ENCODE measurements around the gene C2CD4D. TPM values are rescaled to one million over a fixed set of nuclear protein-coding genes. Genes with fewer than 3 reads are reported as not detected.

The C2CD4D gene
- total RNA-seq, 1 experiment from 2014 or later: 0.58 TPM

DNA sequence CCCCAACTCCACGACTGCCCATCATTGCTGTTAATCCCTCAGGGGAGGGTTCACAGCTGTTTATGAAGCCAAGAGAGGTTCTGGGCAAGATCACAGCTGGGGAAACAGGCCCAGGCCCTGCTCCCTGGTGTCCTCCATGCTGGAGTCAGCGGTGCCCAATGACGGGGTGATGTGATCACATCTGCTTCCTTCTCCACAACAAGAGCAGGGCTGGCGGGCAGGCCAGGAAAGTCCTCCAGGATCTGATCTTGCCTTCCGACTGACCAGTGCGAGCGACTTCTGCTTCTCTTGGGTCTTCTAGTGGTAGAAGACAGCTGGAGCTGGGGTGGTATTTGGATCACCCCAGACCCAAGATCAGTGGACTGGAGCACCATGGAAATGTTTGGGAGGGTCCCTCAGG lies 33.5 kb downstream of the C2CD4D start:
- H3K79me2 ChIP-seq (ENCODE audit: low read length): no peaks in the 10 kb centered on the region
- no peak overlapping the region for H3K9ac ChIP-seq (ENCODE audit: low read length)
- no peaks in the 10 kb centered on the region for H3K4me1 ChIP-seq (ENCODE audit: insufficient read depth, low read length)
- no peak overlapping the region for H3K27ac ChIP-seq (ENCODE audit: low read length)
- no peaks in the 10 kb centered on the region for H4K20me1 ChIP-seq (ENCODE audit: low read length)
- no peak overlapping the region for H3K4me2 ChIP-seq (ENCODE audit: low read length)
- H3K36me3 ChIP-seq (ENCODE audit: low read depth, low read length): no peaks in the 10 kb centered on the region
- no peak overlapping the region for H2AFZ ChIP-seq (ENCODE audit: low read length)
- DNase-seq: no peak
- no peaks in the 10 kb centered on the region for H3K9me3 ChIP-seq (ENCODE audit: low read length)
- H3K4me3 ChIP-seq (ENCODE audit: low read length): no peak overlapping the region
- H3K27me3 ChIP-seq (ENCODE audit: low read length): peaks cover 19% of the 10 kb centered on the region
- CTCF ChIA-PET: no interaction called here
- intact Hi-C loops (cut with micrococcal nuclease): no loop called here
- no peak for ATAC-seq
- POLR2A ChIA-PET (ENCODE audit: unreplicated experiment): no interaction called here
- no peaks in the 10 kb centered on the region for H3F3A ChIP-seq (ENCODE audit: low read length, unreplicated experiment)
- TF ChIP-seq EZH2 (IDR thresholded peaks at IDR 0.05; ENCODE audit: low read length, unreplicated experiment) (no peak), EZH2phosphoT487 (IDR thresholded peaks at IDR 0.05; ENCODE audit: borderline replicate concordance, low read length) (no peak)
- TF ChIP-seq, protein P1, sequence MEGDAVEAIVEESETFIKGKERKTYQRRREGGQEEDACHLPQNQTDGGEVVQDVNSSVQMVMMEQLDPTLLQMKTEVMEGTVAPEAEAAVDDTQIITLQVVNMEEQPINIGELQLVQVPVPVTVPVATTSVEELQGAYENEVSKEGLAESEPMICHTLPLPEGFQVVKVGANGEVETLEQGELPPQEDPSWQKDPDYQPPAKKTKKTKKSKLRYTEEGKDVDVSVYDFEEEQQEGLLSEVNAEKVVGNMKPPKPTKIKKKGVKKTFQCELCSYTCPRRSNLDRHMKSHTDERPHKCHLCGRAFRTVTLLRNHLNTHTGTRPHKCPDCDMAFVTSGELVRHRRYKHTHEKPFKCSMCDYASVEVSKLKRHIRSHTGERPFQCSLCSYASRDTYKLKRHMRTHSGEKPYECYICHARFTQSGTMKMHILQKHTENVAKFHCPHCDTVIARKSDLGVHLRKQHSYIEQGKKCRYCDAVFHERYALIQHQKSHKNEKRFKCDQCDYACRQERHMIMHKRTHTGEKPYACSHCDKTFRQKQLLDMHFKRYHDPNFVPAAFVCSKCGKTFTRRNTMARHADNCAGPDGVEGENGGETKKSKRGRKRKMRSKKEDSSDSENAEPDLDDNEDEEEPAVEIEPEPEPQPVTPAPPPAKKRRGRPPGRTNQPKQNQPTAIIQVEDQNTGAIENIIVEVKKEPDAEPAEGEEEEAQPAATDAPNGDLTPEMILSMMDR (conservative IDR thresholded peaks at IDR 0.05; ENCODE audit: low read depth, low read length): no peak
- BruUV-seq (replicated peaks): no TSS peak
- no peaks in the 10 kb centered on the region for H3K9me2 ChIP-seq (replicated peaks; ENCODE audit: low read length)

DNA sequence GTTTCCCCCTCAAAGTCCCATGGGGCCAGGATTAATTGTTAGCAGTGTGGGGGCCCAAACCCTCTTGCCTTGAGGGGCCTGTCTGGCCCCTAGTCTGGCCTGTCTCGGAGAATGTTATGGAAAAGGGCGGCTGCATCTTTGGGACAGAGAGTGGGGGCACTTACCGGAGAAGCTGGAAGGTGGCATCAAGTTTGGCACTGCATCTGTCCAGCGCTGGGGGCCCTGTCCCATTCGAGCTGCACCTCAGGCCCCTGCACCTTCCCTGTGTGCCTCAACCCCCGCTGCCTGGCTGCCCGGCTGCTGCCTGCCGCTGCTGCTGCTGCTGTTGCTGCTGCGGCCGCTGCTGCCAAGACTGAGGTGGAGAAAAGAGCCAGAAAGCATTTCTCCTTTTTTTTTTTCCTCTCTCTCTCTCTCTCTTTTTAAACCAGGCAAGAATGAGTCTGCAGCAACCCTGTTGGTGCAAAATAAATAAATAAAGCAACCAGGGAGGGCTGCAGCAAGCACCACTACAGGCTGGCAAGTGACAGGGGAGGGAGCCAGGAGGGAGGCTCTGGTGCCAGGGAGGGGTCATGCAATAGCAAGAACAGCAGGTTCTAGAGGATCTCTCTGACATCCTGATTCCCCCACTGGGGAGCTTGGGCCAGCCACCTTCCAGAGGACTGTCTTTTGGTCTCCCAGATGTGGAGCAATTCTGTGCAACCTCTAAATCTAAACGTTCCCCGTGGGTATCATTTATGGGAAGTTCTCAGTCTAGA lies 34.4 kb downstream of the C2CD4D start, which contains the start of gene LINGO4:
Gene LINGO4 (minus strand): TSS at position 354 of the 755 bp plus-strand sequence. CDS start 2,715 bp downstream, outside the sequence.
- Histone ChIP-seq H3K9ac (ENCODE audit: low read length) (no peak within 1 kb of the TSS), H3K4me1 (ENCODE audit: insufficient read depth, low read length) (no peaks in the 10 kb centered on the region), H3K9me2 (replicated peaks; ENCODE audit: low read length) (no peaks in the 10 kb centered on the region), H3K9me3 (ENCODE audit: low read length) (no peaks in the 10 kb centered on the region), H3K36me3 (ENCODE audit: low read depth, low read length) (no peaks in the 10 kb centered on the region), H2AFZ (ENCODE audit: low read length) (no peak within 1 kb of the TSS), H3K27ac (ENCODE audit: low read length) (no peak within 1 kb of the TSS), H3K4me3 (ENCODE audit: low read length) (no peak within 1 kb of the TSS), H3K27me3 (ENCODE audit: low read length) (peaks cover 19% of the 10 kb centered on the region), H3F3A (ENCODE audit: low read length, unreplicated experiment) (no peaks in the 10 kb centered on the region), H3K4me2 (ENCODE audit: low read length) (no peak within 1 kb of the TSS), H4K20me1 (ENCODE audit: low read length) (no peaks in the 10 kb centered on the region), H3K79me2 (ENCODE audit: low read length) (no peaks in the 10 kb centered on the region)
- CTCF ChIA-PET: no interaction called here
- ATAC-seq: no peak
- POLR2A ChIA-PET (ENCODE audit: unreplicated experiment): no interaction called here
- TF ChIP-seq EZH2 (IDR thresholded peaks at IDR 0.05; ENCODE audit: low read length, unreplicated experiment): no peak
- TF ChIP-seq EZH2phosphoT487 (IDR thresholded peaks at IDR 0.05; ENCODE audit: borderline replicate concordance, low read length): no peak
- TF ChIP-seq, protein P1 (conservative IDR thresholded peaks at IDR 0.05; ENCODE audit: low read depth, low read length): no peak
- intact Hi-C loops (cut with micrococcal nuclease): no loop called here
- DNase-seq: no peak
- BruUV-seq (replicated peaks): no TSS peak

DNA sequence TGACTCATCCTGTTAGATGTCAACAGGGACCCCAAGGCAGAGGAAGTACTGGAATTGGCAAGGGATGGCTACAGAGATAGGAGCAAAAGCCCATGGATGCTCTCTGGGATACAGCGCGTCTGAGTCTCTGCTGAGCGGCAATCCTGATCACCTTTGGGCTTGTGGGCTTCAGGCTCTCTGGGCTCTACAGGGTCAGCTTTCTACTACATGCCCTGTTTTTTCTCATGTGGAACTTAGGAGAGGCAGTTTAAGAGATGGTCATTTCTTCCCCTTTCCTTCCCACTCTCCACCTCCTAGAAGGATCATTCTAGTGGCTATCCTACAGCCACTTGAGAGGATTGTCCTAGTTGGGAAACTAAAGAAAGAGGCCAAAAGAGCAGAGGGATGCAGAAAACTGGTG lies 35.7 kb downstream of the C2CD4D start:
- intact Hi-C loops (cut with micrococcal nuclease): no loop called here
- no peaks in the 10 kb centered on the region for H3K9me2 ChIP-seq (replicated peaks; ENCODE audit: low read length)
- H3K79me2 ChIP-seq (ENCODE audit: low read length): no peaks in the 10 kb centered on the region
- no peak overlapping the region for H3K9ac ChIP-seq (ENCODE audit: low read length)
- no peaks in the 10 kb centered on the region for H3K4me1 ChIP-seq (ENCODE audit: insufficient read depth, low read length)
- ATAC-seq (no peak), DNase-seq (no peak)
- H3K4me3 ChIP-seq (ENCODE audit: low read length): no peak overlapping the region
- POLR2A ChIA-PET (ENCODE audit: unreplicated experiment): no interaction called here
- CTCF ChIA-PET: no interaction called here
- H3K4me2 ChIP-seq (ENCODE audit: low read length): no peak overlapping the region
- no peak overlapping the region for H3K27ac ChIP-seq (ENCODE audit: low read length)
- no peaks in the 10 kb centered on the region for H4K20me1 ChIP-seq (ENCODE audit: low read length)
- no peak overlapping the region for H2AFZ ChIP-seq (ENCODE audit: low read length)
- no TSS peak for BruUV-seq (replicated peaks)
- peaks cover 19% of the 10 kb centered on the region for H3K27me3 ChIP-seq (ENCODE audit: low read length)
- H3K36me3 ChIP-seq (ENCODE audit: low read depth, low read length): no peaks in the 10 kb centered on the region
- H3F3A ChIP-seq (ENCODE audit: low read length, unreplicated experiment): no peaks in the 10 kb centered on the region
- TF ChIP-seq, protein P1 (conservative IDR thresholded peaks at IDR 0.05; ENCODE audit: low read depth, low read length): no peak
- no peak for TF ChIP-seq EZH2phosphoT487 (IDR thresholded peaks at IDR 0.05; ENCODE audit: borderline replicate concordance, low read length)
- TF ChIP-seq EZH2 (IDR thresholded peaks at IDR 0.05; ENCODE audit: low read length, unreplicated experiment): no peak
- H3K9me3 ChIP-seq (ENCODE audit: low read length): no peaks in the 10 kb centered on the region
